H7 (cell line): Measurements from ENCODE around the gene IGF2R. TPM values are rescaled to one million over a fixed set of nuclear protein-coding genes. Genes with fewer than 3 reads are reported as not detected.
"Not testable (repeated sequence)": the region's sequence is repeated elsewhere in the genome, so short reads cannot be mapped to it uniquely, and the experiment has no call there.

ENCODE experiments used
- DNase-seq: peaks from one replicate; pipeline ENCODE4 v3.0.0; 2012
- H3K27me3 ChIP-seq: 2 replicates; pipeline ENCODE4 v1.6.0; 2011; ENCODE audit warnings: mild to moderate bottlenecking, low read length; ENCODE audit not compliant: control insufficient read depth, insufficient read depth
- H3K36me3 ChIP-seq: replicated peaks from 2 replicates; pipeline ENCODE4 v1.5.1; 2011; ENCODE audit warnings: low read length; ENCODE audit not compliant: control insufficient read depth, insufficient read depth
- H3K4me3 ChIP-seq: 2 replicates; pipeline ENCODE4 v1.5.1; 2011; ENCODE audit warnings: low read depth, mild to moderate bottlenecking, control low read depth, low read length, moderate library complexity; ENCODE audit not compliant: insufficient read depth
- total RNA-seq: library from RNA; depleted of rRNA; stranded (reverse); fragments of >200 nt; shearing (Covaris generic); gene quantifications from 2 replicates; pipeline ENCODE4 v1.2.3, GENCODE V29; 2014

Gene IGF2R
- total RNA-seq, 1 experiment from 2014 or later: 29.4 TPM

DNA sequence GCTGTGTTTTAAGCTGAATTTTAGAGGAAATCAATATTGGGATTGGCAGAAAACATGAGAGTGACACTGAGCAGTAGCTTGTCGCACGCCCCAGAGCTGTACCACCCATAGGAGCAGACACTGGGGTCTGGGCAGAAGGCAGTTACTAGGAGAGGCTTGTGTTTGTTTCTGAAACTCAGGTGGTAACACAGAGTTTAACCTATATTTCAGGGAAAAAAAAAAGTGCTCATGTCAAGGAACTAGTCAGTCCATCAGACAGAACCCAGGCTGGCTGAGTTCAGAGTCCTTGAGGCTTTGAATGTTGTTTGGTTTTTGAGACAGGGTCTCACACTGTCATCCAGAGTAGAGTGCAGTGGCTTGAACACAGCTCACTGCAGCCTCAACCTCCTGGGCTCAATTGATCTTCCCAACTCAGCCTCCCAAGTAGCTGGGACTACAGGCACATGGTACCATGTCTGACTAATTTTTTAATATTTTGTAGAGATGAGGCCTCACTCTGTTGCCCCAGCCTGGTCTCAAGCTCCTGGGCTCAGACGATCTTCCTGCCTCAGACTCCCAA is 159.3 kb downstream of the IGF2R start:
- peaks cover 11% of the 10 kb centered on the region for H3K27me3 ChIP-seq
- no peak for DNase-seq
- H3K4me3 ChIP-seq: no peak overlapping the region
- H3K36me3 ChIP-seq: no peaks in the 10 kb centered on the region

DNA sequence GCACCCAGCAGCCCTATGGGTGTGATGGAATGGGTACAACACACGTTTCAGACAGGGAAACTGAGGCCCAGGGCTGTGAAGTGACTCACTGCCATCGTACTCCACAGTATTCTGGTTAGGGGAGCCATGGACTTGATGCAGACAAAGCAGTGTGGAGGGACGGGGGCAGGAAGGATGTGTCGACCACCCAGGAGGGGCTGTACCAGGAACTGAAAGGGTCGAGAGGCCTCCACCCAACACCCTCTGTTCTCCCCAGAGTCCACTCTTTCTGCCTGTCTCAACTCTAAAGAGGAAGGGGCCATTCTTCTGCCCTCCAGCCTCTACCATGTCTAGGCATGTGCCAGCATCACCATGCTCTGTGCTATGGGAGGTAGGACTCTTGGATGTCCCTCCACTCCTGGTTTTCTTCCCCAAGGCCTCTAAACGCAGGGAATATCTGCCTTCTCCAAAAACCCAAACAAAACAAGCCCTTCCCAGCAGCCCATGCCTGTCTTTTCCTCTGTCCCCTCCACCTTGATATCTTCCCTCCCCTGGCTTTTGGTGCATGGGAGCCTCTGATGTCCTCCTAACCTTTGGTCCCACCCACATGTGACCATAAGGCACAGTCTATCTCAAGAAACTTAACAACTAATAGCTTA is 160.1 kb downstream of the IGF2R start:
- Histone ChIP-seq H3K4me3 (no peak overlapping the region), H3K36me3 (no peaks in the 10 kb centered on the region), H3K27me3 (peaks cover 16% of the 10 kb centered on the region)
- DNase-seq: no peak

DNA sequence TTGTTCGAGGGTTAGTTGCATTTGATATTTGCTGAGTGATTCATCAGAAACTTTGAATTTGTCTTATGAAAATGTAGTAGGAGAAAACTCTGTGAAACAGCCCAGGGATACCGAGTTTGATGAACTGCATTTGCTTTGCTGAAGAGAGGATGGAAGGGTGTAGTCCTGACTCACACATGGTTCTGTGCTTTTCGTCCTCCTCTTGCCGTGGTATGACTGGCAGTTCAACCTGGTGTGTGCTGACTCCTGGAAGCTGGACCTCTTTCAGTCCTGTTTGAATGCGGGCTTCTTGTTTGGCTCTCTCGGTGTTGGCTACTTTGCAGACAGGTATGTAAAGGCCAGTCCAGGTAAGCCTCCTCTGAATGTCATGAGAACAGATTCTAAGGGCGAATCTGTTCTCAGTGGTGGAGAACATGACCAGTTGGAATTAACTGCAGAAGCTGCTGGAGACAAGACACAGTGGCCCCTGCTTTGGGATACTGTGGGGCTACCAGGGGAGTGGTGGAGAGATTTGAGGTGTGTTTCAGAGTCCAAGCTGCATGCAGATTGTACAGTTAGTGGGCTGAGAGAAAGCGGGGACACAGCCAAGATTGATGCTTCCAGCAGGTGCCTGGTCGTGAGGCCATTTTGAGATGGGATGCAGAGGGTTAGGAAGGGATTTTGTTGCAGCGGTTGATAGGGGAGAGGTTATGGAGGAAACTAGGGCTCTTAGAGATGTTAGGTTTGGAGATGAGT is 161.2 kb downstream of the IGF2R start:
- no peak for DNase-seq
- Histone ChIP-seq H3K36me3 (no peaks in the 10 kb centered on the region), H3K27me3 (peaks cover 22% of the 10 kb centered on the region), H3K4me3 (no peak overlapping the region)

DNA sequence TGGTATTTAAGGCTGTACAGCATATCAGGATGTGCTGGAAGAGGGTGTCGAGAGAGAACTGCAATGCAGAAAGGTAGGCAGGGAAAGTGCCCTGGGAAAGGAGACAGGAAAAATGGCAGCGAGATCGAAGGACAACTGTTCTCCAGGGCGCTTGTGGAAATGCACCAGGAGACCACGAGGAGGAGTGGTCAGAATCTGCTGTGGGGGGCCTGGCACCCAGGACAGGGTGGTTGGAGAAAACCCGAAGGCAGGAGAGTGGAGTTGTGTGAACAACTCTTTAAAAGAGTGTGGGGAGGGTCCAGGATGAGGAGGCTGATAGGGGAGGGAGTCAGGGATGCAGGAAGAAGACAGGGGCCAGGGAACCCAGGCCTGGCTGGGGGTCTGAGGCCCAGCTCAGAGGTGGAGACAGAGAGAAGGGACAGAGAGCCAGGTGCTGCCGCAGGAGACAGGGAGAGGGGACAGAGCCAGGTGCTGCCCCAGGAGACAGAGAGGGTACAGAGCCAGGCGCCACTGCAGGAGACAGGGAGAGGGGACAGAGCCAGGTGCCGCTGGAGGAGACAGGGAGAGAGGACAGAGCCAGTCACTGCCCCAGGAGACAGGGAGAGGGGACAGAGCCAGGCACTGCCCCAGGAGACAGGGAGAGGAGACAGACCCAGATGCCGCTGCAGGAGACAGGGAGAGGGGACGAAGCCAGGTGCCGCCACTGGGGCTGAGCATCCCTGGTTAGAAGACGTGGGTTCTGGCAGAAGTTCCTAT is 162.0 kb downstream of the IGF2R start:
- Histone ChIP-seq H3K36me3 (no peaks in the 10 kb centered on the region), H3K4me3 (no peak overlapping the region), H3K27me3 (peaks cover 22% of the 10 kb centered on the region)
- no peak for DNase-seq

DNA sequence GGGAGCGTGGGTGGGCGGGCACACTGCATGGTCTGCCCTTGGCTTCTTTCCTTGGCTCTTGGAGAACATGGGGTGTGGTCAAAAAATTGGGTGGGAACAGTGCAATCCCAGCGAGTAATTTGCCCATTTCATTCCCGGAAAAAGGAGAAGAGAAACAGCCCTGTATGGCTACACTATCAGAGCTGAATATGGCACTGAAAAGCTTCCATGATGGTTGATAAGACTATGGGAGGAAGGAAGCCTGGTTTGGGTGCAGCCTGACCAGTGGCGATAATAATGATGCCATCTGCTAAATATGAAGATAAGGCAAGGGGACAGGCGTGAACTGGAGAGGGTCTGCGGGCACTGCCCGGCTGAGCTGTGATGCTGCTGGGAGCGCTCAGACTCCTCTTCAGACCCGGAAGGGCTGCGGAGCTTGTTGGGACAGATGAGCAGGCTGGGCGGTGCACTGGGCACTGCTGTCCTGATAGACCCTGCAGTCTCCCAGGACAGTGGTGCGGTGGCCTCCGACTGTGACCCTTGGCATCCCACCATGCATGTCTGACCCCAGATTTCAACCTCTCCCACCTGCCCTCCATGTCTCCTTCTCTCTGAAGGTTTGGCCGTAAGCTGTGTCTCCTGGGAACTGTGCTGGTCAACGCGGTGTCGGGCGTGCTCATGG is 162.9 kb downstream of the IGF2R start:
- Histone ChIP-seq H3K36me3 (no peaks in the 10 kb centered on the region), H3K27me3 (peaks cover 24% of the 10 kb centered on the region), H3K4me3 (no peak overlapping the region)
- DNase-seq: no peak

DNA sequence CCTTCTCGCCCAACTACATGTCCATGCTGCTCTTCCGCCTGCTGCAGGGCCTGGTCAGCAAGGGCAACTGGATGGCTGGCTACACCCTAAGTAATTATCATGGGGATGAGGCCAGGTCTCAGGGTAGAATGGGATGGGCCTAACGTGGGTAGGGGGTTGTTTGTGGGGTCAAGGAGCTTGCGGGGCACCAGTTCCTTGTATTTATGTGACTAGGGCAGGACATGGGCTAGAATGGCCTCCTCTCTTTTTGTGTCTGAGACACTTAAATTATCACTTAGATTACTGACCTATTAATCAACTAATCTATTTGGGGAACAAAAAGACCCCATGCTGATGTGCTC is 163.4 kb downstream of the IGF2R start:
- H3K27me3 ChIP-seq: peaks cover 24% of the 10 kb centered on the region
- no peaks in the 10 kb centered on the region for H3K36me3 ChIP-seq
- H3K4me3 ChIP-seq: no peak overlapping the region
- peak; percentile 77 for DNase-seq

DNA sequence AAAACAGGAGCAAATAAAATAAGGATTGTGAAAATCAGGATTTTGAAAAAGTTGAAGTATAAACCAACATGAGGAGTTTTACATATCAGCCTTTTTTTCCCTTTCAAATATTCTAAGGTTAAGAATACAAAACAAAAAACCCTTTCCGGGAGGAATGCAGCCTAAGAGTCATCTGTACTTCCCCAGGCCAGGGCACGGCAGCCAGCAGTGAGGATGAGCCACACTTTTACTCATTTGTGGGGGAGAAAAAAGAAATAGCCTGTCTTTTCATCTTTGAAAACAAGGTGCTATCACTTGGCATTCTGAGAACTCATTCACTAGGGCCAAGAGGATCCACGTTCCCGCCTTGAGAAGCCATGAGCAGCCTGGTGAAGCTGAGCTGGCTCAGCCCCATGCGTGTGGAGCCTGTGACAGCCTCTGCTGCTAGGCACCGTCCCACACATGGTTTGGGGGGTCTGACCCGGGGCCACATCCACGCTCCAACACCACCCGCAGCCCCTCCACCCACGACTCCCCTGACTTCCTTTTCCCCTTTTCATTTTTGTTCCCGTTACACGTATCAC is 164.0 kb downstream of the IGF2R start:
- Histone ChIP-seq H3K4me3 (no peak overlapping the region), H3K36me3 (no peaks in the 10 kb centered on the region), H3K27me3 (peaks cover 24% of the 10 kb centered on the region)
- peak; percentile 68 for DNase-seq

DNA sequence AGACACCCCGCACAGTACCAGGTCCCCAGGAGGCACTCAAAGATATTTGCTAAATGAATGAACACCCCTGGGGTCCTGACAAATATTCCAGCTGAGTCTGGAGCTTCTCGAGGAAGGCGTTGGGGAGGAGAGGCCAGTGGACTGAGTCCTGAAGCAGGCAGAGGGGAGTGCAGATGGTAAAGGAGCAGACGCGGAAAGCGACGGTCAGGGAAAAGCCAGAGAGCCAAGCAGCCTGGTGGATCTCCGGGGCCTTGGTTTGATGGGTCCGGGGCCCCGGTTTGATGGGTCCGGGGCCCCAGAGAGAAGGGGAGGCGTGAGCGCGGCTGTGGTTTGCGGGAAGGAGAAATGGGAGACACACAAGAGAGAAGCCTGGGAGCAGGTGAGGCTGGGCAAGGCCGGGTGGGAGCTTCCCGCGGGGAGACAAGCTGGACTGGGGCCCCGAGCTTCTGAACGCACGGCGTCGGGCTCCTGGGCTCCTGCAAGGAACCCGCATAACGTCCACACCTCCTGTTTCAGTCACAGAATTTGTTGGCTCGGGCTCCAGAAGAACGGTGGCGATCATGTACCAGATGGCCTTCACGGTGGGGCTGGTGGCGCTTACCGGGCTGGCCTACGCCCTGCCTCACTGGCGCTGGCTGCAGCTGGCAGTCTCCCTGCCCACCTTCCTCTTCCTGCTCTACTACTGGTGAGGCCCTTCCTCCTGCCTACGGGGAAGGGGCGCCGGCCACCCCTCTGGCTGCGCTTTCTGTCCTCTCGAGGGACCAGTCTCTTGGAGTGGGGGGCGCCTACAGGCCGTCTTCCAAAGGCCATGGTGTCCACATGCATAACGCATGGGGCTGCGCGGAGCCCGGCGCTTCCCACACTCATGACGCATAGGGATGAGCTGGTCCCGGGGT is 164.8 kb downstream of the IGF2R start:
- peaks cover 24% of the 10 kb centered on the region for H3K27me3 ChIP-seq
- H3K36me3 ChIP-seq: no peaks in the 10 kb centered on the region
- no peak overlapping the region for H3K4me3 ChIP-seq
- peak; percentile 68 for DNase-seq

DNA sequence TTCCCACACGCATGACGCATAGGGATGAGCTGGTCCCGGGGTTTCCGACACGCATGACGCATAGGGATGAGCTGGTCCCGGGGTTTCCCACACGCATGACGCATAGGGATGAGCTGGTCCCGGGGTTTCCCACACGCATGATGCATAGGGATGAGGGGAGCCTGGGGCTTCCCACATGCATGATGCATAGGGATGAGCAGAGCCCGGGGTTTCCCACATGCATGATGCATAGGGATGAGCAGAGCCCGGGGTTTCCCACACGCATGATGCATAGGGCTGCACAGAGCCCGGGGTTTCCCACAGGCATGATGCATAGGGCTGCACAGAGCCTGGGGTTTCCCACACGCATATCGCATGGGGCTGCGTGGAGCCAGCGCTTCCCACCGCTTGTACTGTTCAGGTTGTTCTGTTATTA is 165.5 kb downstream of the IGF2R start:
- DNase-seq, H3K36me3 ChIP-seq, H3K4me3 ChIP-seq: not testable (repeated sequence)
- H3K27me3 ChIP-seq: peaks cover 24% of the 10 kb centered on the region

DNA sequence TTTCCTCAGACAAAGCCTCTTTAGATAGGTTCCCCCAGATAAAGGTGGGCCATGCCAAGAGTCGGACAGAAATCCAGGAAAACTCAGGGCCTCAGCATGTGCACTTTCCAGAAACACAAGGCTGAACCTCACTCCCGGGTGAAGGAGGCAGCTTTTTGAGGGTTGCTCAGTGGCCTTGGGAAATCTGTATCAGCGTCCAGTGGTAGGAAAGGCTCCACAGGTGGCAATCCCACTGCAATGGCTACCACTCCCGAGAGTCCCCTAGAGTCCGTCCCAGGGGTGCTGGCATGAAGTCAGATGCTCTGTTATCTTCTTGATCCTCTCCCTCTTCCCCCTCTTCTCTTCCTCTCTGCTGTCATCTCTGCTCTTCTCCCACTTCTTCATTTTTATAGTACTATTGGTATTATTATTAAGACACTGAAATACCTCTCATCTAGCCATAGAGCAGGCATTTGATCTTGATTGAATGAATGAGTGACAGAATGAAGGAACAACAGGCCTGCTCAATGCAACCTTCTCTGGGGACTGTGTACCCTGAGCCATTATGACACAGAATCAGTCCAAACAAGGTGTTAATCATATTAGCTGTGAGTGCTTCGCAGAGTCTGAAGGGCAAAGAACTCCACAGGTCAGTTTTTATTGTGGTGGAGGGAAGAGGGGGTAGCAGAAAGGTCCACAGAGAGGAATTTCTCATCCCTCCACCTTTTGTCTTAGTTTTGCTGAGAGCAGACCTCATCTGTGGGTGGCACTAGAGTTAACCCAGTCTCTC is 166.1 kb downstream of the IGF2R start:
- Histone ChIP-seq H3K27me3 (peaks cover 23% of the 10 kb centered on the region), H3K4me3 (no peak overlapping the region), H3K36me3 (no peaks in the 10 kb centered on the region)
- no peak for DNase-seq

DNA sequence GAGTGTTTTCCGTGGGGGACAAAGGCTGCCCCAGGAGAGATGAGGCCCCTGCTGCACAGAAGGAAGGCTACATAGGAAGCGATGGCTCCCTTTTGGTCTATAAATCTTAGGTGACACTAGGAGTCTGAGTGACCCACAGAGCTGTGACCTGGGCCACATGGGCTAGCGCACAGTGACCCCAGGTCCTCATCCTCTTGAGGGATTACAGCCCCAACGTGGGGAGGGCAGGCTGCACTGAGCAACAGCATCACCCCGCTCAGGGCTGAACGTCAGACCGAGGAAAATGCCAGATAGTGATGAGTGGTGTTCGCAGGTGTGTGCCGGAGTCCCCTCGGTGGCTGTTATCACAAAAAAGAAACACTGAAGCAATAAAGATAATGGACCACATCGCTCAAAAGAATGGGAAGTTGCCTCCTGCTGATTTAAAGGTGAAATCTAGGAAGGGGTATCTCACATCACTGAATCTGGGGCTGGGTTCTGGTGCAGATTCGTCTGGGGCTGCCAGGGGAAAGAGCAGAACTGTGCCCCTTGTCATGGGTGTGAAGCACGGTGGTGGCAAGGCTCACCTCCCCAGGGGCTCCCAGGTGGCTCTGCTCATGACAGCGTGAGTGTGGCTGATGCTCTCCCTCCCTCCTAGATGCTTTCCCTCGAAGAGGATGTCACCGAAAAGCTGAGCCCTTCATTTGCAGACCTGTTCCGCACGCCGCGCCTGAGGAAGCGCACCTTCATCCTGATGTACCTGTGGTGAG is 167.2 kb downstream of the IGF2R start:
- H3K4me3 ChIP-seq: no peak overlapping the region
- H3K27me3 ChIP-seq: peaks cover 21% of the 10 kb centered on the region
- H3K36me3 ChIP-seq: no peaks in the 10 kb centered on the region
- no peak for DNase-seq

DNA sequence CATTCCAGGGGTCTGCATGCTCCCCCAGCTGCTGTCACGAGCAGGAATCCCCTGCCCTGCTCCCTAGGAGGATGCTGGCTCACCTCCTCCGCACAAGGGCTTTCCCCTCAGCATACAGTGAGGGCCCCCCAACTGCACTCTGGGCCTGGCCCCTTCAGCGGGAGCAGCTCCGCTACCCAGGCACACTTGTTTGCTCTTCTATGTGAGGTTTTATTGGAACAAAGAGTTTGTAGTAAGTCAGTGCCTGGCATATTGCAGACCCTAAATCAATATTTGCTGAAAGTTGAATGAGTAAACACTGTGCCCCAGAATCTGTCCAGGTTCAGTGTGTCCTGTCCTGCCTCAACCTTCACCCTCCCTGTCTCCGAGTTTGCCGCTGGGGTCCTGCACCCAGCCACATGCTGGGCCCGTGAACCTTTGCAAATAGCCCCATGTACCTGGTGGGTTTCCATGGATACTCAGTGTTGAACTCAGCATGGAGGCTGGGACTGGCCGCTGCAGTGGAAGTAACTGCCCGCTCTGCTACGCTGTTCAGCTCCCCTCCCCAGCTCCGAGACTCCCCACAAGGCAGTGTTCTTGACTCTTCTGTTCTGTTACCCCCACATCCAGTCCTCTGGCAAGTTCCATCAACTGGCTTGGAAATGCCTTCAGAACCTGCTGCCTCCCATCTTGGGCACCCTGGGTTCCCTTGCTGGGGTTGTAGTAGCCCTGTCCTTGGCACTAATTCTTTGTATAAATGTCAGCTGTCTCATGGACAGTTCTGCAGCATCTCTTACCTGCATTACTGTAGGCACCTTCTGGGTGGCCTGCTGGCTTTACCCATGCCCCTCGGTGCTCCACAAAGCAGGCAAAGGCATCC is 168.5 kb downstream of the IGF2R start:
- no peaks in the 10 kb centered on the region for H3K36me3 ChIP-seq
- H3K4me3 ChIP-seq: no peak overlapping the region
- peaks cover 16% of the 10 kb centered on the region; the same call in 1 of the 2 replicates for H3K27me3 ChIP-seq
- no peak for DNase-seq
